ENCODE data around the gene OR2T35.
"Not testable (repeated sequence)": the region's sequence is repeated elsewhere in the genome, so short reads cannot be mapped to it uniquely, and the experiment has no call there.

Gene OR2T35

DNA sequence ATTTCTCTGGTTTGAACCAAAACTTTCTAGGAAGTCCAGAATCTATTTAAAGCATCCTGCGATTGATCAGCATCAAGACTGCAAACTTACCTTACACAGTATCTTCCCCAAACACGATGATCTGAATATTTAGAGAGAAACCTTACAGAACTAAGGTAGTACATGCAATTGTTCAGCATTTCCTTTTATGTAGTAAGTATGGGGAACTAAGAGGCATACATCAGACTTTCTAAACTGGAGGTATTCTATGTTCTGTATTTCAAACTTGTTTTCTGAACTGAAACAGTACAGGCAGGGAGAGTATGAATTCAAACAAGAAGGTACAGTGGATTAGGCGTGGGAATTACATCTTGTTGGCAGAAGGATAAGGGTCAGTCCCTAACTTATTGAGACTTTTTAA, 10.3 kb upstream of the OR2T35 start, which contains the start of gene OR2T27:
TSS of gene OR2T27 (minus strand) at position 175 of the 400 bp plus-strand sequence. CDS start 4,644 bp downstream, outside the sequence.
- H3K36me3 ChIP-seq; H3K27me3 ChIP-seq; H3K4me1 ChIP-seq; H3K4me3 ChIP-seq; intact Hi-C loops (cut with DNase I; ENCODE audit: low total_unique reads); H3K27ac ChIP-seq; DNase-seq; H3K9me3 ChIP-seq: not testable (repeated sequence)

DNA sequence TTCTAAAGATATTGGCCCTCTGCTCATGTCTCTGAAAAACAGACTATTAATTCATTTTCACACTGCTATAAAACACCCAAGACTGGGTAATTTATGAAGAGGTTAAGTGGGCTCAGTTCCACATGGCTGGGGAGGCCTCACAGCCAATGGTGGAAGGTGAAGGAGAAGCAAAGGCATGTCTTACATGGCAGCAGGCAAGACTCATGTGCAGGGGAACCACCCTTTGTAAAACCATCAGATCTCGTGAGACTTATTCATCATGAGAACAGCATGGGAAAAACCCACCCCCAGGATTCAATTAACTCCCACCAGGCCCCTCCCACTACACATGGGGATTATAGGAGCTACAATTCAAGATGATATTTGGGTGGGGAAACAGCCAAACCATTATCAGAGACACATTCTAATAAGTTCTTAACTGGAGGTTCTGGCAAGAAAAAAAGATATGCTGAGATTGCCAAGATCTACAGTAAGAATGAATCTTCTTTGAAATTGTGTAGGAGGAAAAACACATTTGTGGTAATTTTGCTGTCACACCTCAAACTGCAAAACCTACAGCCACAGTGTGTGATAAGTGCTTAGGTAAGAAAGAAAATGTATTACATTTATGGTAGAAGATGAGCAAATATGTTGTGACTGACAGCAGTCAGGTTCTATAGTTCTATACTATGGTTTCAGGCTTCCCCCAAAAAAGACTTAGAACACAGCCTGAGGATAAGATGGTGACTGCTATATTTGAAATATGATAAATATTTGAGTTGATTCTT, 3.9 kb upstream of the OR2T35 start:
- H3K4me1 ChIP-seq; DNase-seq; H3K27me3 ChIP-seq; H3K9me3 ChIP-seq; H3K4me3 ChIP-seq; intact Hi-C loops (cut with DNase I; ENCODE audit: low total_unique reads); H3K27ac ChIP-seq; H3K36me3 ChIP-seq: not testable (repeated sequence)

DNA sequence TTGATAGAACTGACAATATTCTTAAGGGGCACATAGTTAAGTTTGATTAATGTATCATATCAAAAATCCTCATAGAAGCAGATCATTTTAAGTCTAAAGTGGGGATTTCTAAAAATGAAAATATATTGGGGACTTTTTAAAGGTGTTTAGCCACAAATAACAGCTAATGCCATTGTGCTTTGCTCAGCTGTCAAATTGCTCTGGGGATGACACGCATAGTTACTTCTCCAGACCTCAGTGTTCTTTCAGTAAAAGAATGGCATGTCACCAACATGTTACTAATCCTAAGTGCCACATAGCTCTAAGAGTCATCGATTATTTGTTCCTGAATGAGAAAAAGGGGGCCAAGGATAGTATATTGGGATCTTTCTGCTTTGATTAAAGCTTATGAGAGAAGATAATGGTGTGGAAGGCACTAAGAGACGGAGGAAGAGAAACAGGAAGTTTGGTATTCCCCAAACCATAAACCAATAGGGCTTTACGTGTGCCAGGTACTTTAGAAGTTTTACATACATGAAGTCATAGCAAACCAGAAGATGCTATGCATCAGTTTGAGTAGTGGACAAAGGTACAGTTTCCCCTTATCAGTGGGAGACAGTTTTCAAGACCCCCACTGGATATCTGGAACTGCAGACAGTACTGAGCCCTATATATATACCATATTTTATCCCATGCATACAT, 2.0 kb downstream of the OR2T35 start:
- intact Hi-C loops (cut with DNase I; ENCODE audit: low total_unique reads); H3K4me3 ChIP-seq; DNase-seq; H3K4me1 ChIP-seq; H3K27me3 ChIP-seq; H3K36me3 ChIP-seq; H3K9me3 ChIP-seq; H3K27ac ChIP-seq: not testable (repeated sequence)

DNA sequence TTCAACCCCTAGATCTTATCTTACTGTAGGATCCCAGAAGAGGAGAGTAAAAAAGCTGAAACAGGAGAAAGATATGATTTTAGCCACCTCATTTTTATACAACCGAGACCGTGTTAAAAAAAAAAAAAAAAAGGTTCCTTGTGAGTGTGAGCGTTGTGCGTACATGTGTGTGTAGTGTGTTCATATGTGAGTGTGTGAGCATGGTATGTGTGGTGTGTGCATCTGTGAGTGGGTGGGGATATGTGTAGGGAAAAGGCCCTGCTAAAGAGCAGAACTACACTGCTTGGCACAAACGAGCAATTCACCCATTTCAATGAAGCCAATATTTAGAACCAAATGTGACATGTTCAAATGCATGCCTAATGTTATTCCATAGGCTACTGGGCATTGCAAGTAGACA, 3.5 kb downstream of the OR2T35 start:
- H3K9me3 ChIP-seq; H3K4me3 ChIP-seq; H3K4me1 ChIP-seq; H3K27me3 ChIP-seq; intact Hi-C loops (cut with DNase I; ENCODE audit: low total_unique reads); H3K36me3 ChIP-seq; H3K27ac ChIP-seq; DNase-seq: not testable (repeated sequence)

DNA sequence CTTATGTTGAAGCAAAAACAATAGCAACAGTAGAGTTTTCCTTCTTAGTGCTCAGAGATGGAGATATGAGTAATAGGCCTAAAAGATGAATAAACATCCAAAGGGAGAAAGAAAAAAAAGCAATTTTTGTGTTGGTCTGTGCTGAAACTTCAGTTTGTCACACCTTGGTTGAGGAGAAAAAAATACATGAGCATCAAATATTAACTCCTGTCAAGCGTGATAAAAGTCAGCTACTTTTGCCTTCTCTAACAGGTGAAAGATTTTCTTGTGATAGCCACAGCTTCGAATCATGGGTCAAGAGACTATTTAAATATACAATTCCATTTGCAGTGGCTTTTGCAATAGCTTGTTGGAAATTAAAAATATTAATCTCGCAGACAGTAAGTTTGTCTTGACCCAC, 4.2 kb downstream of the OR2T35 start:
- H3K27ac ChIP-seq; intact Hi-C loops (cut with DNase I; ENCODE audit: low total_unique reads); DNase-seq; H3K4me1 ChIP-seq; H3K27me3 ChIP-seq; H3K9me3 ChIP-seq; H3K4me3 ChIP-seq; H3K36me3 ChIP-seq: not testable (repeated sequence)

DNA sequence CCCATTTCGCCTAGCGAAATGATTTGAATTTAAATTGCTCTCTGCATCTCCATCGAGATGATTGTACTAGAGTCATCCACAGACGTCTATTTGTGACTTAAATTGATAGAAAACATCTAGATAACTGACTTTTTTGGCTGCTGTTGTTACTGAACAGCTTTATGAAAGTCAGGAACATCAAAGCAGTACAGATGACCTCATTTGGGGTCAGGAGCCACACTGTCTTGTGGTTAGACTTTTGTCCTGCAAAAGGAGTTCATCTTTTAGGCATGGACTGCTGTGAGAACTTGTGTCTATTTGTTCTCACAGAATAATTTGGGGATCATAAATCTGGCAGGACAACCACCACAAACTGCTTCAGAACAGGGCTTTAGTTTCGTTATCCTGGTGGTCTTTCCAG, 5.4 kb downstream of the OR2T35 start:
- H3K9me3 ChIP-seq; intact Hi-C loops (cut with DNase I; ENCODE audit: low total_unique reads); H3K27me3 ChIP-seq; H3K4me1 ChIP-seq; H3K36me3 ChIP-seq; DNase-seq; H3K4me3 ChIP-seq; H3K27ac ChIP-seq: not testable (repeated sequence)

DNA sequence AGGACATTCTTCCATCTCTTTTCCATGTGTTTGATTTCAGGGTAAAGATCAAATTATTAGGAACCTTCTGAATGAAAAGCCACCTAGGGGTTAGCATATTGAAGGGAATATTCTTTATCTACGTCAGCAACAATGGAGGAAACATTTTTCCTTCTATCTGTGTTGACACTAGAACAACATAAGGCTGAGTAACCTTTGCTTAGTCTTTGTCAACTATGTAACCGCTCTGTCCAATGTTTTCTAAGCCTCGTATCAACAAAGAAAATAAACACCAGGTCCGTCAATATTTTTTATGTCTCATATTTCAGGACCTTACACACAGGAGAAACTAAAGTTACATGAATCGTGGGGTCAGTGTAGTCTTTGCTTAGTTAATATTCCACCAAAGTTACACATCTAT, 8.5 kb downstream of the OR2T35 start:
- H3K27ac ChIP-seq; intact Hi-C loops (cut with DNase I; ENCODE audit: low total_unique reads); H3K4me3 ChIP-seq; H3K27me3 ChIP-seq; H3K36me3 ChIP-seq; H3K4me1 ChIP-seq; H3K9me3 ChIP-seq; DNase-seq: not testable (repeated sequence)

DNA sequence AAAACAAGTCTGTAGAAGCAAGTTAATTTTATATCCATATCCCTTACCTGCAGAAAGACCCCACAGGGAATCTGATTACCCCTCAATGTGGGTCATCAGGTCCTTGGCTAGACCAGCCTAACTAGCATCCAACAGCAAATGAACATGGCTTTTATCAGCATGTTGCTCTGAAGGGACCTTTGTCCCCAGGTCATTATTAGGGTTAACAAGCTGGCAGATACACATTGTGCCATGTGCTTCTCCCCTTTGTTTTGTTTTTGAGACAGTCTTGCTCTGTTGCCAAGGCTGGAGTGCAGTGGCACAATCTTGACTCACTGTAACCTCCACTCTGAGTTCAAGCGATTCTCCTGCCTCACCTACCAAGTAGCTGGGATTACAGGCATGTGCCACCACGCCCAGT, 10.1 kb downstream of the OR2T35 start, which contains the start of gene OR2T11:
TSS of gene OR2T11 (minus strand) at position 101 of the 400 bp plus-strand sequence. CDS start 7,963 bp downstream, outside the sequence.
- H3K4me1 ChIP-seq; H3K36me3 ChIP-seq; DNase-seq; intact Hi-C loops (cut with DNase I; ENCODE audit: low total_unique reads); H3K27me3 ChIP-seq; H3K9me3 ChIP-seq; H3K27ac ChIP-seq; H3K4me3 ChIP-seq: not testable (repeated sequence)

DNA sequence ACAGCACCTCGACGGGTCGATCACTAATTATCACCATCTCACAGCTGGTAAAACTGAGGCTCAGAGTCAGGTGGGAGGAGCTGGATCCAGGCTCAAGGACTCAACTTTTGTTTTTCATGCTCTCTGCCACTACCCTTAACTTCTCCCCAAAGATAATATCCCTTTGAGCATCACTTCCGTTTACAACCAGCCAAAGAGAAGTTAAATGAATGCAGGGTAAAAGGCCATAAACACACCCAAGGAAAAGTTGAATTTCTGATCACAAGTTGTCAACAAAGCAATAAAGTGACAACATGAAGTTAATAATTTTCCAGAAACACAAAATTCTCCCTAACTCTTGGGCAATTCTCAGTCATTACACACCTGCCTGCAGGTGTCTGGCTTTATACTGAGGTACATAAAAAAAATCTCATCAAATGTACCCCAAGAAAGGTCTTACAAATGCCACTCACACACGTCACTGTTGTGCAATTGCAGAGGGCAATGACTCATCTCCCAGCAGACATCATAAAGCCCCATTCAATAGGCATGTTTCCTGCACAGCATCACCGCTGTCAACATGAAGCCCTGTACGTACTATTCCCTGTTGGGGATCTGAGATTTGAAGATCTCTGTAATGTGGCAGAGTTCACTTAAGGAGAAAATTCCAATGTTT, 13.6 kb downstream of the OR2T35 start:
- H3K27me3 ChIP-seq: no peaks in the 10 kb centered on the region
- H3K9me3 ChIP-seq: no peaks in the 10 kb centered on the region
- H3K36me3 ChIP-seq: no peaks in the 10 kb centered on the region
- intact Hi-C loops (cut with DNase I; ENCODE audit: low total_unique reads): no loop called here
- no peak for DNase-seq
- H3K4me3 ChIP-seq: no peak overlapping the region
- H3K27ac ChIP-seq: no peak overlapping the region
- no peaks in the 10 kb centered on the region for H3K4me1 ChIP-seq
- TF ChIP-seq, protein P1, sequence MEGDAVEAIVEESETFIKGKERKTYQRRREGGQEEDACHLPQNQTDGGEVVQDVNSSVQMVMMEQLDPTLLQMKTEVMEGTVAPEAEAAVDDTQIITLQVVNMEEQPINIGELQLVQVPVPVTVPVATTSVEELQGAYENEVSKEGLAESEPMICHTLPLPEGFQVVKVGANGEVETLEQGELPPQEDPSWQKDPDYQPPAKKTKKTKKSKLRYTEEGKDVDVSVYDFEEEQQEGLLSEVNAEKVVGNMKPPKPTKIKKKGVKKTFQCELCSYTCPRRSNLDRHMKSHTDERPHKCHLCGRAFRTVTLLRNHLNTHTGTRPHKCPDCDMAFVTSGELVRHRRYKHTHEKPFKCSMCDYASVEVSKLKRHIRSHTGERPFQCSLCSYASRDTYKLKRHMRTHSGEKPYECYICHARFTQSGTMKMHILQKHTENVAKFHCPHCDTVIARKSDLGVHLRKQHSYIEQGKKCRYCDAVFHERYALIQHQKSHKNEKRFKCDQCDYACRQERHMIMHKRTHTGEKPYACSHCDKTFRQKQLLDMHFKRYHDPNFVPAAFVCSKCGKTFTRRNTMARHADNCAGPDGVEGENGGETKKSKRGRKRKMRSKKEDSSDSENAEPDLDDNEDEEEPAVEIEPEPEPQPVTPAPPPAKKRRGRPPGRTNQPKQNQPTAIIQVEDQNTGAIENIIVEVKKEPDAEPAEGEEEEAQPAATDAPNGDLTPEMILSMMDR (IDR thresholded peaks at IDR 0.05): no peak
